NK-92 (cell line): Measurements from ENCODE around the gene SLC13A4.
"Not testable (repeated sequence)": the region's sequence is repeated elsewhere in the genome, so short reads cannot be mapped to it uniquely, and the experiment has no call there.

Source experiments
- DNase-seq: peaks from one replicate; lab custom pipeline; 2025; ENCODE audit not compliant: unreplicated experiment; lab: John Stamatoyannopoulos, UW

Gene SLC13A4, protein sequence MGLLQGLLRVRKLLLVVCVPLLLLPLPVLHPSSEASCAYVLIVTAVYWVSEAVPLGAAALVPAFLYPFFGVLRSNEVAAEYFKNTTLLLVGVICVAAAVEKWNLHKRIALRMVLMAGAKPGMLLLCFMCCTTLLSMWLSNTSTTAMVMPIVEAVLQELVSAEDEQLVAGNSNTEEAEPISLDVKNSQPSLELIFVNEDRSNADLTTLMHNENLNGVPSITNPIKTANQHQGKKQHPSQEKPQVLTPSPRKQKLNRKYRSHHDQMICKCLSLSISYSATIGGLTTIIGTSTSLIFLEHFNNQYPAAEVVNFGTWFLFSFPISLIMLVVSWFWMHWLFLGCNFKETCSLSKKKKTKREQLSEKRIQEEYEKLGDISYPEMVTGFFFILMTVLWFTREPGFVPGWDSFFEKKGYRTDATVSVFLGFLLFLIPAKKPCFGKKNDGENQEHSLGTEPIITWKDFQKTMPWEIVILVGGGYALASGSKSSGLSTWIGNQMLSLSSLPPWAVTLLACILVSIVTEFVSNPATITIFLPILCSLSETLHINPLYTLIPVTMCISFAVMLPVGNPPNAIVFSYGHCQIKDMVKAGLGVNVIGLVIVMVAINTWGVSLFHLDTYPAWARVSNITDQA

DNA sequence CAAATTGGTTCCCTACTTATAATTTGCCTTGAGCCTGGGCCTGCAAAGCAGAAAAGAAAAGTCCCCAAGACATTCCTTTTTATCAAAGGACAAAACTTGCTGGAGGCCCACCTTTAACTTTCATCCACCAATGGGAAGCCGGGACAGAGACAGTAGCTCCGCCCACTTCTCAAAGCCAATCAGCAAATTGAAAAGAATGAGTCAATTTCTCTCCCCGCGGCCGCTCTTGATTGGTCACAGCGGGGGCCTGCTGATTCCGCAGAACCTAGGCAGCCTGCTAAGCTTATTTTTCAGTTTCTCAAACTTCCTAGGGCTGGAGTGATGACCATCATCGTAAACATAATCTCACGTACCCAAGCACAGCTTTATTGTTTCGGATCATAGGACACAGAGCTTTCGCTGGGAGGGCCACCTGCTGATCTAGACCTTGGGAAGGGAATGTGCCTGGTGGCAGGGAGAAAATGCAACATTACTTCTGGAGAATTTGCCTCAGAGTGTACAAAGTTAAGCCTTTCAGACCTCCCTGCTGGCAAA lies at the start of gene SLC13A4:
Gene SLC13A4, minus strand, starts transcription at position 51 of the 534 bp plus-strand sequence. CDS start 690 bp downstream, outside the sequence.
- no peak for DNase-seq

DNA sequence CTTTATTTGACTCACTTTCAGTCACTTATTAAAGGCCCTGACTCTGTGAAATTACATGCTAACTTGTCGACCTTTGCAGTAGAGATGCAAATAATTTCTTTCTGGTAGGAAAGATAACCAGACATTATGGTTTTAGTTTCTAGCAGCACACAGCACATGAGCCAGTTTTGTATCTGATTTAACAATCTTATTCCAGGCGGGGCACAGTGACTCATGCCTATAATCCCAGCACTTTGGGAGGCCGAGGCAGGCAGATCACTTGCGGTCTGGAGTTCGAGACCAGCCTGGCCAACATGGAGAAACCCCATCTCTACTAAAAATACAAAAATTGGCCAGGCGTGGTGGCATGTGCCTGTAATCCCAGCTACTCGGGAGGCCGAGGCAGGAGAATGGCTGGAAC lies 47.9 kb upstream of the SLC13A4 start:
- not testable (repeated sequence) for DNase-seq

DNA sequence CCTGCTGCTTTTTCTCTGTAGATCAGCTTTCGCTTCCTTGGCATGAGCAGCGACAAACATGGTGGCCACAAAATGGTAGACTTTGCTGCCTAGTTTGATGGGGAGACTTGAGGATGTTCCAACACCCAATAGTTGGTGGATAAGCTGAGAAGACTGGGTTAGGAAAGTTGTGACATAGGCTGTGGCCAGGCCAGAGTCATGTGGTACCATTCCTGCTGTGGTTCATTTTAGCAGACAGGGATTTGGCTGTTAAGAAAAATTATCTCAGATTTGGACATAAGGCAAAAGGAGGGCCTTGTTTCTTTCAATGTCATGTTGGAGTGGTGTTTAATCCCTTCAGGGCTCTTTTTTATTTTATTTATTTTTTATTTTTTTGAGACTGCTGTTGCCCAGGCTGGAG lies 47.2 kb upstream of the SLC13A4 start:
- no peak for DNase-seq

DNA sequence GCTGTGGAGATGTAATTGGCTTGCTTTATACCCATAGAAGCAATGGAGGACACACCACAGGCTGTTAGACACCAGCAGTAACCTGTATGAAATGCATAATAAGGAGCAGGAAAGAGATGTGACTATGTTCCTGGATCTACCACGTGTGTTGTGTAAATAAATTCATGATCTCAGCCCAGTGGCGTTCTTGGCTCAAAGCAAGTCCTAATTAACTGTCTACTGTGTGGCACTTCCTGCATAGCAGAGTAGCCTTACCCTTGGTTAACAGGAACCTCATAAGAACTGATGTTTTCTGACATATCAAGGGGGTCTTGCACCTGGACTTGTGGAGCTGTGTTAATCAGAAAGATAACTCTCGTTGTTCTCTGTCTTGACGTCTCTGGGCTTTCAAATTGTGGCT lies 46.3 kb upstream of the SLC13A4 start:
- DNase-seq = no peak

DNA sequence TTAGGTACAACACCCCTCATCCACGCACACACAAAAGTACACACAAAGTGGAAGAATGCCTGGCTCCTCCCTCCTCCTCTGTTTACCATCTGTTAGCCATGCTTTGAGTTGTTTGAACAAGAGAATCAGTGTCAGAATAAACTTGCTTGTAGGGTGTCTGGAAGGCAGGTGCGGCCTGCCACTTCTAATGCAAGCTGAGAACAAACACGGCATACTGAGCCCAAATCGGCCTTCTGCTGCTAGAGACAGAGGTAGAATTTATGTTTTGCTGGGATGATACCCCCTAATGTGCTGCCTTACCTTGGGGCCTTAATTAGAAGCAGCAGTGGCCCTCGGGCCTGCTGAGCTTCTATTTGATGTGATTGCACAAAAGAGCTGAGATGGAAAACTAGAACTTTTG lies 45.5 kb upstream of the SLC13A4 start:
- DNase-seq = no peak

DNA sequence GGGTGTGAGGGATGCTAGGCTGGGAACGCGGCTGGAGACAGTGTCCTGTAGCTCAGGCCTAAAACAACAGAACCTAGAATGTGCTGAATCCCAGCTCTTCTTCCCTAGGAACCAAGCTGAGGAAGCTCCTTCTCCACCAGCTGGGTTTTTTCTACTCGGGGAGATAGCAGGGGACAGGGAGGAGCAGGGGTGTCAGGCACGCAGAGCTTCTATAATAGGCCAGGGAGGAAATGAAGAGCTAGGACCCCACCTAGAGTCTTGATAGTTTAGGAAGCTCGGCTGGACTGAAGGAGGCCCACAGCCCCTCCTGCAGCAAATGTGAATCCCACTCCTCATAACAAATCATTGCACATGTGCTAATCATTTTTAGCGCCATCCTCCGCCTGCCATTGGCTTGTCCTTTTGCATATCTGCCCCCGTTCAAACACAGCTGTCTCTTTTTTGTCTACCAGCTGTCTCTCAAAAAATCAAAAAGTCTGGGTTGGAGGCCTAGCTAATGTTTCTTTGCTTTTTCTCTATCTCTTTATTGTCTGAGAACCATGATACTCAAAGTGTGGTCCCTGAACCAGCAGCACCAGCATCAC lies 44.7 kb upstream of the SLC13A4 start:
- no peak for DNase-seq

DNA sequence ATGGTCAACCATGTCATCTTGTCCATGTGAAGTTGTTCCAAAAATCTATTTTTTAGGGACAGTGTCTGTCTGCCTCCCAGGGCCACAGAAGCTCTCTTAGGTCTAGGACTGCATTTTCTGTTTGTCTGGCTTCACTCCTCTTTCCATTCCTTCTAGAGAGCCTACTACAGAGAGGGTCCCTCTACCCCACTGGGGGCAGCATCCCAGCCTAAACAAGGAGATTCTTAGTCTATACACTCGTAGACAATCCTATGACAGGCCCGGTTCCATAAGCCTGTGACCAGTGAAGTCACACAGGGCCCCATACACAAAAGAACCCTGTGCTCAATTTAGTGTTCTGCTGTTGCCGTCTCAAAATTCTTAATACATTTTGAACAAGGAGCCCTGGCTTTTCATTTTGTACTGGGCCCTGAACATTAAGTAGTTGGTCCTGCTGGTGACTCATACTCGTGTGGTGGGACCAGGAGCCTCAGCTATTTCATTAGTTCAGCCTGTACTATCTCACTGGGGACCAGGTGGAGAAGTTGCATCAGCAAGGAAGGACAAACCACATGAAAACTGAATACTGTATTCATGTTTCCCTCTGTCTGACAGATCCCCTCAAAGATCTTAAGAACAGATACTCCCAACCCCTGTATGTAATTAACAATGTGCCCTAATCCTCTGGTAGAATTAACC lies 44.1 kb upstream of the SLC13A4 start:
- DNase-seq = no peak

DNA sequence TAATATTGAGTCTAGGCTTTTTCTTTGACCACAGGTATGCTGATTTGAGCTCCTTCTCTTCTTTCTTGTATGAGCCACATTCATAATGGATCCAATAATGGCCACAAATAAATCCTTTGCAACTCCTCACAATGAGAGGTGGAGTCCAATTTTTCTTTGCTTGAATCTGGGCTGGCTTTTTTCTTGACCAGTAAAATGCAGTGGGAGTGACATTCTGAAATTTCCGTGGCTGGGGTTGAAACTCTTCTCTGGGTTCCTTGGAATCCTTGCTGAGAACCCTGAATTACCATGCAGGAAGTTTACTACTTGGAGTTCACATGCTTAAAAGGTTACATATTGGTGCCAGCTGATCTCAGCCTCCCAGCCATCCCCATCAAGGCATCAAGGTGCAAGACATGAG lies 43.1 kb upstream of the SLC13A4 start:
- no peak for DNase-seq

DNA sequence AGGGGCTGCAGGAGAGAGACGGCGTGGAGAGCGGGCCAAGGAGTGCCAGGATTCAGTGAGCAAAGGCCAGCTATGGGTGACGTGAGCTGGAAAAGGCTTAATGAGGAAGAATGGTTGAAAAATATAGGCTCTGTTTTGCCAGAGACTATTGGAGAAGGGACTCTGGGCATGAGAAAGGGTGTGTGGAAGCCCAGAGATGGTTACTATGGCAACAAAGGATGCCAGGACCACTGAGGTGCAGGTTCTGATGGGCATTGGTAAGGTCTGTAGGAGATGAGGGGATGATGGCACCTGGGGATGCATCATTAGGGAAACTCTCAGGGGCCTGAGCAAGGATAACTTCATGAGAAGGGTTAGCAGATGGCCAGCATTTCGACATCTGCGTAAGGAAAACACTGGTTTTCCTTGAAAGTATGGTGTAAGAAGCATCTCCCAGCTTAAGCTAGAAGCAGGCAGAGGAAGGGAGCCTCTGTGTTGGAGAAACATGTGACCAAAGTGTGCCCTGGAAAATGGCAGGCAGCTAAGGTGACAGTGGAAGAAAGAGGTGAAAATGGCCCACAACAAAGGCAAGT lies 42.2 kb upstream of the SLC13A4 start:
- no peak for DNase-seq

DNA sequence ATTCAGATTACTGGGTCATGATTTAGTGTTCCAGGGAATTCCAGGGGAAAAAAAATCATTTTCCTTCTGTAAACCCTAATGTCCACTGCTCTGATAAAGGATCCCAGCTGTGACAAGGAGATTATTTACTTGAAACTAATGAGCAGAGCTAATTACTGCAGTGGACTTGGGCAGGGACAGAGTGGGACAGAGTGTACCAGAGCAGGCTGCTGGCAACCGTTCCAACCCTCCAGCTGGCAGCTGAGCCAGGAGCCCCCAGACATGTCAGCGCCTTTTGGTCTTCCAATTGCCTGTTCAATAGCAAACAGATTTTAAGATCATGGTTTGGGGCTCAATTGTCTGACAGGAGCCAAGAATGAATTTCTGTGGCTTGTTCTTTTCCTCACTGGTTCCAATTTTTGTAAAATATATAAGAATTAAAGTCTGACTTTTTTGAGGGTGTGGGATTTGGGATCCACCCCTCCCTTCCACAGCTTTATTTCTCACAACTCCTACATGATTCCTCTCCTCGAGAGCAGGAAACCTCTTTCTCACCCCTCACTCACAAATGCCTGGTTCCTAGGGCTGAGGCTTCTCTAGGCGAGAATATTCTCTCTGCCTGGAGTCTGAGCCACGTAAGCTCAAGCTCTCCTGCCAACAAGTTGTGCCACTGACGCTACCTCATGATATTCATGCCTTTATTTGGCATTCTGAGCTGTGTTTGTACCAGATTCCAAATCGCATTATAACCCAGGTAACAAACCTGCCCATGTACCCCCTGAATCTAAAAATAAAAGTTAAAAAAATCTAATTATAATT lies 41.2 kb upstream of the SLC13A4 start:
- no peak for DNase-seq

DNA sequence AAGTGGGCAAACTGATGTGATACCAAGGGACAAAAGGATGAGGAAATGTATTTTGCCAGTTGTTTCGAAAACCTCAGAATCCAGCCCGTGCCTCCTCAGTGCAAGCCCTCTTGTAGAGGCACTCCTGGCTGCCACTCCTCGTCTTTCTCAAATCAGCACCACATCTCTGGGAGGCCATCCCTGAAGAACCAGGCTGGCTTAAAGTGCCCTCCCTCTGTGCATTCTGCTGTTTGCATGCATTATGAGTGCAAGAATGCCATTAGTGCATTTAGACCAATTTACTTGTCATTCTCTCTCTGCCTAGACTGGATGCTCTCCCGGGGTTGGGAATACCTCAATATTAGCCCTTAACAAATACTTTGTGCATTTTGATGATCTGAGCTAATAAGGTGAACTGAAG lies 40.5 kb upstream of the SLC13A4 start:
- DNase-seq = no peak

DNA sequence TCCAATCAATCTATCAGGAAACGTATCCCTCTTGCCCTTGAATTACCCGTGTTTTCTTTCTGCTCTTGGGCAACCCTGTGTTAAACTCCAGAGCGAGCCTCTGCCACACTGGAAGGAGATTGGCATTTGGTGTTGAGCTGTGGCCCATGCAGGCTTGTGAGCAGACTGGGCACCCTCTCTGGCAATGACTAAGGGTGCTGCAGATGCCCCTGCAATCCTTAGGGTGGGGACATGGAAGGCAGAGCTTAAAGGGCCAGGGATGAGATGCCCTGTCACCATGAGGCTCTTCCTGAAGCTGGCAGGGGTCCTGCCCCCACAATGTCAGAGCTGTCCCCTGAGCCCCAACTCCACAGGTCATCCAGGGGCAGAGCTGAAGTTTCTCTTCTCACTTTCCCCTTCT lies 40.1 kb upstream of the SLC13A4 start:
- no peak for DNase-seq

DNA sequence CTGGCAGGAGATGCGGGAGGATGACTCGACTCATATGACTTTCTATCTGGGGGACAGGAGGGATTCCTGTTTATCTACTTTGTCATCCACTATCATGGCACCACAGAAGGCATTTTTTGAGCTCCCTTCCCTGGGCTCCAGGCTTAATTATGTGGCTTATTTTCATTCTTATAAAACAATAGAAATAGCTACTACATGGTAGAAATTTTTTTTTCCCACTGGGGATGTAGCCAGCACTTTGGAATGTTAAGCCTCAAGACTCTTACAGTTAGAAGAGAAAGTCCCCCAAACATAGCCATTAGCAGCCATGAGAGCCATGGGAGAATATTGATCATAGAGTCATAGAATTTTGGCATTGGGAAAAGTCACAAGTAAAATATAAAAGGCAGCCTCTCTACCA lies 35.3 kb upstream of the SLC13A4 start:
- DNase-seq = no peak

DNA sequence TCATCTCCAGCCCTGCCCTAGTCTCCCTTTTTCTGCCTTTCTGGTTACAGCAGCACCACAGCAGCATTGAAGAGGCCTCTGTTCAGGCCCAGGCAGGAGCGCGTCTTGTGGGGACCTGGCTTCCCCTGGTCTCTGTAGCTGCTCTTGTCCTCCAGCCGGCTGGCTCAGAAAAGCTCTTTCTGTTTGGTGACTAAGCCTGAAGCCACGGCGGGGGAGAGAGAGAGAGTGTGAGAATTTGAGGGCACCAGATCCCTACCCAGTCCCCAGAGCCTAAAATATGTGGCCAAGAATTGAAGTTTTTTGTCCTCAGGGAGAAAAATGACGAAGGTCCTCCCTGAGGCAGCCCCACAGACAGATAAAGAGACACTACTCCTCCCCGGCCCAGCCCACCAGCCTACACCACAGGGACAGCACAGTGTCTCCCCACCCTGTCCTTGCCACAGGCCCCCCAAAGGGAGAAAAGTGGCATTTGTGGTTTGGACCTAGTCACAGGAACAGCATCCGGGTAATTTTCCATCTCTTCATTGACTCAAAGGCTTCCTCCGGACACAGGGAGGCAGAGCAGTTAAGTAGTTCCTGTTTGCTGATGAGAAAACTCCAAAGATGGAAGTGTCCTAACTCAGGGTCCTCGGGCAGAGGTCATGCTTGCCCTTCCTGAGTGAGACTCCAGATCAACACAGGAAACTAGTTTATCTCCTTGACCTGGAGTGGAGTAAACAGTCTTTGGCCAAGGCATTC lies 33.9 kb upstream of the SLC13A4 start:
- DNase-seq = no peak

DNA sequence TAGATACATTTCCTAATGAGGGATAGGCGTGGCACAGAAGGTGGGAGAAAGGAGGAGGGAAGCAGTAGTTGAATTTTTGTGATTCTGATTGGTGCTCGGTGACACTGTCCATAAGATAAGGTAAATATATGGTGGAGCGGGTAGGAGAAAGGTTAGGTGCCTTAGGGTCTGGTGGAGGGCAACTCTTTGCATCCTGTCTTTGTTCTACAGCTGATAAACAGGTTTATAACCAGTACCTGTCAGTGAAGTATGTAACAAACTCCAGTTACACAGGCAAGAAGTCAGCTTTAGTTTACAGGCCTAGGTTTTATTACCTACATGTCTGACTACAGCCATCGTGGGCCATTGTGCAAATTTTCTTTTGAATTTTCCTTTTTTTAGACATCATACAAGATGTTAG lies 31.5 kb upstream of the SLC13A4 start:
- DNase-seq = no peak

DNA sequence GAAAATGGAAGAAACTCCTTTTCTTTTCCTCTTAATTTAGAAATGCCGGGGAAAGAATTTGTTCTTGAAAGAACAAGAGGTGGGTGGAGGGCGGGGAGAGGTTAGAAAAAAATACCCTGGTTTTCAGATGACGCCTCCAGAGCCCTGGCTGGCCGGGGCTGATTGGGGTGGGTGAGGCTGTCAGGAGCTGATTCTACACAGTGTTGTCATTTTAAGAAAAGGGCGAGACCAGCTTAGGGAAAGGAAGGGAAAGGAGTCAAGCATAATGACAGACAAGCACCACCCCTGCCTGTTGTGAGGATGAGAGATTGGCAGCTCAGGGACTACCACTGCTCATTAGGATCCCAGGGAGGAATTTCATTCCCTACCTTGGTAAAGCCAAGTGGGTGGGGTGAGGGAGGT lies 30.5 kb upstream of the SLC13A4 start:
- no peak for DNase-seq

DNA sequence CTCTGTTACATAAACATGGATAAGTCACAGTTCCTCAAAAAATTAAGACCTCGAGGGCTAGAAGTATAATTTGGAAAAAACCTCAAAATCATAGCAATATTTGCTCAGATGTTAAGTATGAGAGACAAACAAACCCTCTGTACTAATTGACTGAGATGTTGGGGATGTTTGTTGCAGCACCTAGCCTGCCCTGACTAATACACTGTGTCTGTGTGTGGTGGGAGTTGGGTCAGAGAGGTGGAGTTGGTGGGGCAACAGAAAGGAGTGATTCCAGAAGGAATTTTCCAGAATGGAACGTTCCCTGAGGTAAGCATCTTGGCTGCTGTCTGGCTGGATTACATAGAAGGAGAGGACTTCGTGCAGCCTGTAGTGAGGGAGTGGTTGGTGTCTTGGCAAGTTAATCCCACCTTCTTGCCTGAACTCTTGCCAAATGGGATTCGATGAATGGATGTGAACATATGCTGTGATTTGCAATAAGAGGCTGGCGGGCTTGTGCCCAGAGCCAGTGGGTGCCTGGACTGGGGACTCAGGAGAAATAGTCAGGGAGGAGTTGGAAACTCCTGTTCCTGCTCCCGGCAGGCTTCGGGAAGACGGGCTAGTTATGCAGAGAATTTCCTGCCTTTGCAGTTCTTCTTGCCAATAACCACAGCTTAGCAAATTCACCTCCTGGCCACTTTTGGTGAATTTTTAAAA lies 29.9 kb upstream of the SLC13A4 start:
- no peak for DNase-seq

DNA sequence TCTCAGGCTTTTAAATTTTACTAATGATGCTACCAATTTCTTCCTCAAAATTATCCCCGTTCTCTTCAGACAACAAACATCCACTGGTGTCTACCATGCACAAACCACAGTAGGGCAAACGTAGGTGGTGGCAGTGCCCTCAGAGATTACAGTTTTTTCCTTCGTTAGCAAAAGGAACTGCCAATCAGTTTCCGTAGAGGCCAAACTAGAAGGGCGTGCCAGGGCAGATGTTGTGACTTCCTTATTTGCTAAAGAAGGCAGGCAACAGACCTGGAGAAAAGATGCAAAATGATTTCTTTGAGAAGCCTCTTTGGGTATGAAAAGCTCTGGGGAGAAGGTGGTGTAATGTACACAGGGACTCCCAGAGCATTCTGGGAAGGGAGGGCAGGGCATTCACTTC lies 28.2 kb upstream of the SLC13A4 start:
- DNase-seq = no peak

DNA sequence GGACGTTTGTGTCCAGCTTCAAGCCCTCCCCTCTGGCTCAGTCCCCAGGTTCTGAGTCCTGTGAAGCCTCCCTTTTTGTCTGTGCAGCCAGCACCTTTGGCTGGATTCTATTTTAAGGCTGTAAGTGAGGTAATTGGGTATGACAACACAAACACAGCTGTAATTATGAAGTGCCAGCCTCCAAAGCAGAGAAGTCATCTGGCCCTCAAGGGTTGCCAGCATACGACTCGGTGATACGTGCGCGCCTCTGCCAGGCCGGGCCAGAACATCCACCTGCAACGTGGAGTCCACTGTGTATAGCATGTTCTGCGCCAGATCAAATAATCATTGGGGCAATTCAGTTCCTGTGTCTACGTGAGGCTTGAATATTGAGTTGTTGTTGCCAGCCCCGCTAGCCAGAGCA lies 27.4 kb upstream of the SLC13A4 start:
- DNase-seq = no peak
